ENCODE data around the gene AKAP6. TPM values are rescaled to one million over a fixed set of nuclear protein-coding genes. Genes with fewer than 3 reads are reported as not detected.

AKAP6 gene
- total and polyA plus RNA-seq, 10 of the 15 experiments (the other 5 are each of a cell fraction or from before 2014, with no cell fraction given), result 0.35 to 5.9 (median 2.2) TPM

GRCh38 chr14:32374155-32374554 is 45.1 kb downstream of the AKAP6 start (continued):
- no peak for TF ChIP-seq BCL11A (IDR thresholded peaks at IDR 0.05; ENCODE audit: low read depth, low read length)
- TF ChIP-seq SMC3 (IDR thresholded peaks at IDR 0.05; ENCODE audit: borderline replicate concordance, low read length), result no peak
- no peak for TF ChIP-seq HDGF (IDR thresholded peaks at IDR 0.05)

GRCh38 chr14:32375663-32376062 is 46.6 kb downstream of the AKAP6 start:
- Histone ChIP-seq H3K9me3 (replicated peaks; ENCODE audit: control insufficient read depth, insufficient read depth, low read length) (no peaks in the 10 kb centered on the region; the same call in 2 of the 3 replicates), H4K20me1 (ENCODE audit: control insufficient read depth, insufficient read depth) (no peaks in the 10 kb centered on the region), H3K4me1 (ENCODE audit: control insufficient read depth, insufficient read depth, low read length) (no peaks in the 10 kb centered on the region), H2AFZ (ENCODE audit: control insufficient read depth, low read depth, low read length) (no peak overlapping the region), H3K79me2 (ENCODE audit: control insufficient read depth, insufficient read depth, low read length) (no peaks in the 10 kb centered on the region), H3K27ac (ENCODE audit: control insufficient read depth, insufficient read depth) (no peak overlapping the region), H3K4me2 (ENCODE audit: control insufficient read depth, insufficient read depth) (no peak overlapping the region), H3K36me3 (ENCODE audit: control insufficient read depth in 2 of 2, insufficient read depth in 2 of 2, low read length in 1 of 2) (no peaks in the 10 kb centered on the region), H3K4me3 (no peak overlapping the region), H3K9ac (ENCODE audit: control insufficient read depth, insufficient read depth, low read length) (no peak overlapping the region), H3K27me3 (replicated peaks in 1 of 2; ENCODE audit: control insufficient read depth in 2 of 2, insufficient read depth in 2 of 2, low read length in 1 of 2) (no peaks in the 10 kb centered on the region)
- ATAC-seq (peak; percentile 75), DNase-seq (ENCODE audit: low read depth, low spot score) (no peak), FAIRE-seq (peak; percentile 27)
- BruUV-seq (replicated peaks), result no TSS peak
- ChIA-PET CTCF (interaction anchor here (0.6 to 1.2 kb wide), 2 partner anchors 61 to 1730 kb away, joined by 3 to 4 read pairs; no protein-coding TSS in a partner anchor), RAD21 (ENCODE audit: unreplicated experiment) (no interaction called here), SMC1A (ENCODE audit: uncharacterized antibody, unreplicated experiment) (no interaction called here), POLR2A (no interaction called here)
- TF ChIP-seq STAT3 (IDR thresholded peaks at IDR 0.05; ENCODE audit: low read depth, low read length), result no peak
- intact Hi-C loops (cut with micrococcal nuclease; ENCODE audit: unreplicated experiment) (no loop called here), in situ Hi-C loops (cut with MboI) (no loop called here)
- WGBS (ENCODE audit: insufficient coverage, insufficient replicate concordance, low lambda C conversion rate, missing lambda C conversion rate), result 16% methylated on average over 2 of the region's 2 CpGs

DNA sequence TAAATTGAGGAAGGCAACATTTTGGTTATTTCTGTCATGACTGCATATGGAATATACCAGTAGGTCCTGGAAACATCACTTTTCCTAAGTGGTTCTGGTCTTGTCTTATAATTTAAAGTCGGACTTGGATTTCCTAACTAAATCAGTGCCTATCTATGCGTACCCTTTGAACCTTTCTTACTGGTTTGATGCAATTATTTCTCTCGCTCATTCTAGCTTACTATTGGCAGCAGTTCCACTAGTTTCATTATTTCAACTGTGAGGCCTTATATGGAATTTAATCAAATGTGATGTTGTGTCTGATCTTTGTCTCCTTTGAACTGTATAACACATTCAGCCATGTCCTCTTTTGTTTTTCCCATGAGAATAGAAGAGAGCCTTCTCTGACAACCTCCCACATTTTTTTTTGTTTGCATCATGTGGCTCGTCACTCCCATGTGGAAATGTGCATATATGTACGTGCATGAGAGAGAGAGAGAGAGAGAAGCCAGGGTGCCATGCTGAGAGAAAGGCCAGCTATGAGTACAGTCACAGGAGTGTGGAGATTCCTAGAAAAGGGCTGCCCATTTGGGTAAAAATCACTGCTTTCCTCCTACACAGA is 48.0 kb downstream of the AKAP6 start:
- ChIA-PET CTCF (interaction anchor here (1.5 kb wide), 1 partner anchor 23 kb away, joined by 5 read pairs; no protein-coding TSS in a partner anchor), POLR2A (no interaction called here), RAD21 (ENCODE audit: unreplicated experiment) (no interaction called here), SMC1A (ENCODE audit: uncharacterized antibody, unreplicated experiment) (no interaction called here)
- intact Hi-C loops (cut with micrococcal nuclease; ENCODE audit: unreplicated experiment) (no loop called here), in situ Hi-C loops (cut with MboI) (no loop called here)
- Histone ChIP-seq H3K9ac (ENCODE audit: control insufficient read depth, insufficient read depth, low read length) (no peak overlapping the region), H3K36me3 (ENCODE audit: control insufficient read depth in 2 of 2, insufficient read depth in 2 of 2, low read length in 1 of 2) (no peaks in the 10 kb centered on the region), H3K79me2 (ENCODE audit: control insufficient read depth, insufficient read depth, low read length) (no peaks in the 10 kb centered on the region), H3K27ac (ENCODE audit: control insufficient read depth, insufficient read depth) (no peak overlapping the region), H3K4me3 (no peak overlapping the region), H3K4me2 (ENCODE audit: control insufficient read depth, insufficient read depth) (no peak overlapping the region), H3K27me3 (replicated peaks in 1 of 2; ENCODE audit: control insufficient read depth in 2 of 2, insufficient read depth in 2 of 2, low read length in 1 of 2) (no peaks in the 10 kb centered on the region), H3K9me3 (replicated peaks; ENCODE audit: control insufficient read depth, insufficient read depth, low read length) (no peaks in the 10 kb centered on the region; the same call in 2 of the 3 replicates), H3K4me1 (ENCODE audit: control insufficient read depth, insufficient read depth, low read length) (no peaks in the 10 kb centered on the region), H2AFZ (ENCODE audit: control insufficient read depth, low read depth, low read length) (no peak overlapping the region), H4K20me1 (ENCODE audit: control insufficient read depth, insufficient read depth) (no peaks in the 10 kb centered on the region)
- ATAC-seq, result no peak
- WGBS (ENCODE audit: insufficient coverage, insufficient replicate concordance, low lambda C conversion rate, missing lambda C conversion rate), result 31% methylated on average over 5 of the region's 5 CpGs
- no peak for DNase-seq (ENCODE audit: low read depth, low spot score)
- FAIRE-seq, result no peak
- BruUV-seq (replicated peaks), result no TSS peak
- no peak for TF ChIP-seq MYB (IDR thresholded peaks at IDR 0.05; ENCODE audit: borderline replicate concordance, low read depth, low read length)
- no peak for TF ChIP-seq RFX5 (IDR thresholded peaks at IDR 0.05; ENCODE audit: low read depth, low read length)
- TF ChIP-seq BCLAF1 (IDR thresholded peaks at IDR 0.05), result no peak
- no peak for TF ChIP-seq CEBPB (IDR thresholded peaks at IDR 0.05; ENCODE audit: borderline replicate concordance in 1 of 2, low read depth in 2 of 2, low read length in 2 of 2)
- TF ChIP-seq NKRF (conservative IDR thresholded peaks at IDR 0.05), result no peak
- TF ChIP-seq LARP7 (IDR thresholded peaks at IDR 0.05), result no peak
- no peak for TF ChIP-seq ZNF207 (IDR thresholded peaks at IDR 0.05; ENCODE audit: borderline replicate concordance)
- no peak for TF ChIP-seq MEF2A (IDR thresholded peaks at IDR 0.05; ENCODE audit: insufficient read depth, low read depth, low read length)
